ENCODE results near the gene G2E3. TPM values are rescaled to one million over a fixed set of nuclear protein-coding genes. Genes with fewer than 3 reads are reported as not detected.
"Not testable (repeated sequence)": the region's sequence is repeated elsewhere in the genome, so short reads cannot be mapped to it uniquely, and the experiment has no call there.

The G2E3 gene
- total and polyA plus RNA-seq, 2 donors (not counting 1 experiment from before 2014, with no cell fraction given), result 13.0 to 14.7 TPM

- Histone ChIP-seq H3K4me3 (replicated peaks in 1 of 4; ENCODE audit: control extremely low read depth in 1 of 4, insufficient read depth in 1 of 4, low read depth in 3 of 4, low read length in 4 of 4) (no peak overlapping the region), H3K4me1 (ENCODE audit: control insufficient read depth, extremely low read depth, insufficient read depth, low read length) (no peaks in the 10 kb centered on the region), H3K27me3 (ENCODE audit: control insufficient read depth, insufficient read depth, low read length) (no peaks in the 10 kb centered on the region), H3K27ac (ENCODE audit: insufficient read depth, low read length) (no peak overlapping the region), H3K4me2 (ENCODE audit: extremely low read depth, insufficient read depth, low read length) (no peak overlapping the region), H3K79me2 (ENCODE audit: control insufficient read depth, insufficient read depth, low read length) (no peaks in the 10 kb centered on the region), H3K9ac (ENCODE audit: insufficient read depth, low read length) (no peak overlapping the region), H2AFZ (ENCODE audit: low read length) (no peak overlapping the region), H3K9me3 (ENCODE audit: control insufficient read depth, insufficient read depth, low read depth, low read length) (no peaks in the 10 kb centered on the region), H4K20me1 (ENCODE audit: control insufficient read depth, extremely low read depth, insufficient read depth, low read length) (no peaks in the 10 kb centered on the region), H3K36me3 (ENCODE audit: control insufficient read depth, insufficient read depth, low read length) (no peaks in the 10 kb centered on the region)
- TF ChIP-seq EZH2 (IDR thresholded peaks at IDR 0.05; ENCODE audit: low read length, missing control alignments), result no peak
- no peak for TF ChIP-seq CTCF (conservative IDR thresholded peaks at IDR 0.05 in 1 of 2, IDR thresholded peaks at IDR 0.05 in 1 of 2; ENCODE audit: low read depth in 1 of 2, low read length in 2 of 2)
- DNase-seq (ENCODE audit: low read depth in 2 of 2), result peak in 1 of 2 donors; percentile 14
Observed at GRCh38 chr14:30541318-30541717, 17.6 kb upstream of the G2E3 start.

- H3K9me3 ChIP-seq (ENCODE audit: control insufficient read depth, insufficient read depth, low read depth, low read length); H3K27ac ChIP-seq (ENCODE audit: insufficient read depth, low read length); H3K4me1 ChIP-seq (ENCODE audit: control insufficient read depth, extremely low read depth, insufficient read depth, low read length); H3K79me2 ChIP-seq (ENCODE audit: control insufficient read depth, insufficient read depth, low read length); DNase-seq (ENCODE audit: low read depth in 2 of 2); H3K4me2 ChIP-seq (ENCODE audit: extremely low read depth, insufficient read depth, low read length); H4K20me1 ChIP-seq (ENCODE audit: control insufficient read depth, extremely low read depth, insufficient read depth, low read length); H3K27me3 ChIP-seq (ENCODE audit: control insufficient read depth, insufficient read depth, low read length); H3K36me3 ChIP-seq (ENCODE audit: control insufficient read depth, insufficient read depth, low read length); H2AFZ ChIP-seq (ENCODE audit: low read length); H3K9ac ChIP-seq (ENCODE audit: insufficient read depth, low read length); H3K4me3 ChIP-seq (replicated peaks in 1 of 4; ENCODE audit: control extremely low read depth in 1 of 4, insufficient read depth in 1 of 4, low read depth in 3 of 4, low read length in 4 of 4): not testable (repeated sequence)
Observed at GRCh38 chr14:30546735-30547134, 12.2 kb upstream of the G2E3 start.

- TF ChIP-seq CTCF (conservative IDR thresholded peaks at IDR 0.05 in 1 of 2, IDR thresholded peaks at IDR 0.05 in 1 of 2; ENCODE audit: low read depth in 1 of 2, low read length in 2 of 2), result no peak
- no peak for TF ChIP-seq EZH2 (IDR thresholded peaks at IDR 0.05; ENCODE audit: low read length, missing control alignments)
- Histone ChIP-seq H4K20me1 (ENCODE audit: control insufficient read depth, extremely low read depth, insufficient read depth, low read length) (no peaks in the 10 kb centered on the region), H3K27ac (ENCODE audit: insufficient read depth, low read length) (no peak overlapping the region)
Observed at GRCh38 chr14:30547388-30548048, 11.4 kb upstream of the G2E3 start.

More at GRCh38 chr14:30547388-30548048, 11.4 kb upstream of the G2E3 start:
- Histone ChIP-seq H3K4me1 (ENCODE audit: control insufficient read depth, extremely low read depth, insufficient read depth, low read length) (peaks cover 5% of the 10 kb centered on the region), H3K9ac (ENCODE audit: insufficient read depth, low read length) (no peak overlapping the region), H3K9me3 (ENCODE audit: control insufficient read depth, insufficient read depth, low read depth, low read length) (no peaks in the 10 kb centered on the region), H3K79me2 (ENCODE audit: control insufficient read depth, insufficient read depth, low read length) (no peaks in the 10 kb centered on the region), H2AFZ (ENCODE audit: low read length) (no peak overlapping the region), H3K4me2 (ENCODE audit: extremely low read depth, insufficient read depth, low read length) (no peak overlapping the region), H3K36me3 (ENCODE audit: control insufficient read depth, insufficient read depth, low read length) (no peaks in the 10 kb centered on the region), H3K4me3 (replicated peaks in 1 of 4; ENCODE audit: control extremely low read depth in 1 of 4, insufficient read depth in 1 of 4, low read depth in 3 of 4, low read length in 4 of 4) (no peak overlapping the region), H3K27me3 (ENCODE audit: control insufficient read depth, insufficient read depth, low read length) (no peaks in the 10 kb centered on the region)
- DNase-seq (ENCODE audit: low read depth in 2 of 2), result no peak

Data from fibroblast of lung (primary cell).